SW480 (cell line): ENCODE measurements around the gene PTCH1.

ENCODE experiments used
- DNase-seq: peaks from one replicate; pipeline ENCODE4 v3.0.0-alpha.2; 2016; ENCODE audit warnings: low spot score

Gene PTCH1

DNA sequence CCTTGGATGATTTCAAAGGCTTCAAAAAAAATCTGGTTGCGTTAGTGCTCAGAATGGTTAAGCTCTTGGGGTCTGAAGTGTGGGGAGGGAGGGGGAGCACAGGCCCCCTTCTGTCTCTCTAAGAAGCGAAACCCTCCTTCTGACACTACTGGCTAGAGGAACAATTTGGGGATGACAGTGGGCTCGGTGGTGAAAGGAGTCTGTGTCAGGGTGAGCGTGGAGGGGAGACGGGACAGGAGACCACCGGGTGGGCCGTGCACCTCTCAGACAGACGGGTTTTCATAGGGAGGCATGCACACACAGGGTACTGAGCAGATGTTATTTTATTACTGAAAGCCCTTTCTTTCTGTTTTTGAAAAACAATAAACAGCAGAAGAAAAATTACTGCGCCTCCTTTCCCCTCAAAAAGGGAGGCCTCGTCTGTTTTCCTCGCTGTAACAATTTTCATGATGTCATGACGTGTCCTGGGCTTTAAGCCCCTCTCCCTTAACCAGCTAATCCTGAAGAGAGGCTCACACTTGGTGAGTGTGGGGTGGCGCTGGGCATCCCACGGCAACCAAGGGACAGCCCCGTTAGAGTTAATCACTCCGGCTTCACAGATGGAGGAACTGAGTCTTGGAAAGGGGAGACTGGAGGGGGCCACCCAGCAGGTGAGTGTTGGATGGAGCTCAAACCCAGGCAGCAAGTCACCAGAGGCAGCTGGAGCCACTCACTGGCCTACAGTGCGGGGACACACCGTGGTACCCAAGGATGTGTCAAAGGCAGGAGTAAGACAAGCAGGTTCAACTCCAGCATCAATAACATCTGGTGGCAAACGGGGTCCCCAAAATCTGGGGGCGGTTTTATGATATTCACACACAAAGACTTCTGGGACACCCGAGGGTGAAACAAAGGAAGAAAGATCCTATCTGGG is 53.4 kb downstream of the PTCH1 start:
- no peak for DNase-seq

DNA sequence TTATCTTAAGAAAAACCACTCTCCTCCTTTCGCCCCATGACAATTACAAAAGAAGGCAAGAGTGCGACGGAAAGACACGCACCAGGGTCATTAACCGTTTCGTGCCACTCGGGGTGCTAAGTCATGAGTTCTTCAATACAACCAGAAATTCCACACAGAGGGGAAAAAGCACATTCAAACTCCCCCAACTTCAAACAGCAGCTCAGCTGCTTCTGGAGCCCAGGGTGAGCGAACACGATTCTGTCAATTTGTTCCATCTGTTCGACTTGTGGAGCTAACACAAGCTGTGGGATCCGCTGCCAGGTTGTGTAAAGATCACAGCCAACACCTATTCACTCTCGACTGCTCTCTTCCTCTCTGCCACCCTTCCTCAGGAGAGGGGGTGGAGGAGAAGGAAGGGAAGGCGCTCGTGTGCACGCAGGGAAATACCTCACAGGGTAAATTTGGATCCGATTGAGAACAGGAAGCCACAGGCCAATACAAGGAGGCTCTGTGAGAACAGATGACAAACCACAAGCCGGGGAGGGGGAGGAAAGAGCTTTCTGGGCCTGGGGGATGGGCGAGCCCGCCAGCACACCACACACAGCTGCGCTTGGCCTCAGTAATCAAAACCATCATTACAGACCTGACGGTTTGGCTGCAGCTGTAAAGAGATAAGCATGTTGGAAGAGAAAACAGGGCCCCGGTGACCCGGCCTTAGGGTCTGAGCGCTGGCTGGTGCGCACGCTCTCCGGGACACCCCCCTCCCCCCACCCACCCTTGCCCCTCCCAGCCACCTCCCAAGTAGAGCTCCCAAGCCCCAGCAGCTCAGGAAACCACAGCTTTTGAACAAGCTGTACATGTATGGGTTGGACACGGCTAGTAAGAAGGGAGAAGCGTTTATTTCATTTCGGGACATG is 54.3 kb downstream of the PTCH1 start:
- DNase-seq = peak; percentile 74

DNA sequence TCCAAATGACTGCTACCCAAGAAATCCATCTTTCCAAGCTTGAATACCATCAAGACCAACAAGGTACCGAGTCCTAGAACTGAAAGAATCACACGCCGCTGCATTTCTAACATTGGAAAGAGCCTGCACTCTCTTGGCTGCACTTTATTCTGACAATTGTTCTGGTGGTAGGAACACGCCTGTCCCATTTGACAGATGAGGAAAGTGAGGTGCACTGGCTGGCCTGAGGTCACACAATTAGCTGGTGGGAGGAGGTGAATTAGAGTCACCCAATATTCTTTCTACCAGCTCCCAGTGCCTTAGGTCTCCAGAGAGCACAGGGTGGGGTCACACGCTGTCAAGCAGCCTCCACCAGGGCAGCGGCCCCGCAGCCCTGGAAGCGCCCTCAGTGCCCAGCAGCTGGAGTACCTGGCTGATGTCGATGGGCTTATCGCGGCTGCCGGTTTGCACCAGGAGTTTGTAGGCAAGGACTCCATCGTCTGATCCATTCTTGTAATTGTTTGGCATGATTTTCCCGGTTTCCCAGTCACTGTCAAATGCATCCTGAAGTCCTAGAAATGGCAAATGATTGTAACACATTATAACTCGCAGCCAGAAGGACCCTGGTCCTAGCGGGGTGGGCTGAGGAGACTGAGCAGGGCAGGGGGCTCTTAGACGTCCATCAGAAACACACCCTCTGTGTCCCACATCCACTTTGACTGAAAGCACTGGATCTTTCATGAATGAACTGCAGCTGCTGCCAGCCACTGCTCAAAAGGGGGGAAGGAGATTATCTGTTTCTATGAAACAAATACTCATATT is 55.1 kb downstream of the PTCH1 start:
- DNase-seq = no peak

DNA sequence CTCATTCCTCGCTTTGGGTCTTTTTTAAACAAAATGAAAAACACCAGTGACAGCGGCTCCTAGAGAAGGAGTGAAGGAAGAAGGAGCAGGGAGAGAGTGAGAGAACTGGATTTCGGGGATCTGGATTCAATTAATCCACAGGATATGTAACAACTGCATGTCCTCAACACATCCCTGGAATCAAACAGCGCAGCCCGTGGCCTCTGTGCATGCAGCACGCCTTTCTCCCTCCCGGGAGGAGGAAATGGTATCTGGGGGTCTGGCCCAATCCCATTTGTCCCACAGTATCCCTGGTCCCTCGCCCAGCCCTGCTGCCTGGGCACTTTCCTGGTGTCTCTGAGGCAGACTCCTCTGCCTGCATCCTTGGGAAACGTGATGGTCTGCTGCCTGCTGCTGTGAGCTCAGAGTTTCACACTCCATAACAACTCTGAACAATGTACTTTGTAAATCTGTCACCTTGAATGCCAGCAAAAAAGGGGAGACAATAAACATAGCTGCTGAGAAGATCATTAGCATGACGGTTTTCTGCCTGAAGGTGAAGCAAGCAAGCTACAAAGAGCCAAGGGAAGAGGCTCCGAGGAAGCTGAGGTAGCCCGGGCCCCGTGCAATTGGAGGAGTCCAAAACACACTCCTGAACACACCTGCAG is 56.1 kb downstream of the PTCH1 start:
- peak; percentile 26 for DNase-seq

DNA sequence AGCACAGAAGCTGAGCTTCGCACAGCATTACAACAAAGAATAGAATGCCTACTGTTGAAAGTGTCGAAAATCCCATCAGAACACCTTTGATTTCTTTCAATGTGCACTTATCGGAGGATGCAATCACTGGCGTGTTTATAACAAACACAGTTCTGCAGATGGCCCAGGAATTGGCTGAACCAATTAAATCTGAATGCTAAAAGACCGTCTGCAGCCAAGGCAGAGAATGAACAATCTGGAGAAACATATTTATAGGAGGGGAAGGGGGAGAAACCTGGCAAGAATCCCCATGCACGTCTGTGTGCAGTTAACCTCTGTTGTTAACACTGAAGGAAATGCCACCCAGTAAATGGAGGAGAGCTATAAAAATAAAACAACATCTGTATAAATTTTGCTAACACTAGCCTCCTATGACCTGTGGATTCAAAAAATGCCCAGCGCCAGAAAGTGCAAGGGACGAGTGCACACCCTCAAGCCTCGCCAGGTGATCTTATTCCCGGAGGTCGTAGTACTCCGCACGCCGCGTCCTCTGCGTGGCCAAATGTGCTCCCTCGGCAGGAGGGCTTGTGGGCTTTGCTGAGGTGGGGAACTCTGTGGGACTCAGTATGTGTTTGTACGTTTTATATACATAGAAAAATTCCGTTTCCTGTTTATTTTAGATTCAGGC is 56.8 kb downstream of the PTCH1 start:
- DNase-seq = no peak

DNA sequence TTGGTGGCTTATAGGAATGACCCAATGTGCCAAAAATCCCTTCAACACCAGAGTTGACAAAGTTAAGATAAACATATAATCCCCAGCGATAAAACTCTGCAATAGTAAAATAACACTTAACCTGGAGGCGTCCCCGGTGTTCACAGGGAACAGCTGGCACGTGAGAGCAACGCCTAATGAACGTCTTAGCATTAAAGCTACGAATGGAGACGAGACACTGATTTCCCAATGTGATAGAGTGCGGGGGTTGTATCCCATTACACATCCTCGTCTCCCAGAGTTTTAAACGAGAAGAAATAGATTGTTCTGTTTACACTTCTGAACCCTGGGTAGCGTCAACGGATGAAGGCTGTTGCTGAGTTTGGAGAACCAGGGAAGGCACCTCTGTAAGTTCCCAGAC is 57.6 kb downstream of the PTCH1 start:
- DNase-seq = no peak

DNA sequence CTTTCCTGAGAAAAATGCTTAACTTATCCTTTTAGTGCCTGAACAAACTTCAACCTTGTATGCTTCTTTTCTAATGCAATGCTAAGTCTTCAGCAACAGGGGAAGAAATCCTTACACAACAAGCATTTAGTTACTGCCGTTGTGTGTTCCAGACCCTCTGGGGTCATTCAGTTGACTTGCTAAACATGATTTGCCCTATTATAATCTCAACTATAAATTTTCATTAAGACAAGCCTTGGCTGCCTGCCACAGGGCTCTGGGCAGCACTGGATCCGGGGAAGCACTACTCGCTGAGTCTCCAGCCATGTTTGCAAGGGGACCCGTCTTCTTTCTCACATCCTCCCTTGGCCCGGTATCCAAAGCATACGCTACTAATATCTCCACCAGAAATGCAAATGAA is 58.1 kb downstream of the PTCH1 start:
- no peak for DNase-seq

DNA sequence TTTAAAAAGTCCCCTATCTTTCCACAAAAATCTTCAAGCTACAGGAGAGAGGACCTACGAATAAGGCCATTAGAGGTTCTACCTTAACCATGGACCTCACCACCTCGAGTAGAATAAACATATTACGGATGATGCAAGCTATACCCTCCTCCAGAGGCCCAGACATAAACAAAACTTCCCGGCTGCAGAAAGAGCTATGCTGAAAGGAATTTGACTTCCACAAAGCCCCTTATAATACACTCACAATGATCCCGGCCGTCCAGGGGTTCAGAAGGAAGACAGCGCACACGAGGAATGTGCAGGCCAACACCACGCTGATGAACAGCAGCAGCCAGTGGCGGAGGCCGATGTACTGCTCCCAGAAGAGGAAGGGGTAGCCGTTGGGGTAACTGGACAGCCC is 59.0 kb downstream of the PTCH1 start:
- DNase-seq = no peak

DNA sequence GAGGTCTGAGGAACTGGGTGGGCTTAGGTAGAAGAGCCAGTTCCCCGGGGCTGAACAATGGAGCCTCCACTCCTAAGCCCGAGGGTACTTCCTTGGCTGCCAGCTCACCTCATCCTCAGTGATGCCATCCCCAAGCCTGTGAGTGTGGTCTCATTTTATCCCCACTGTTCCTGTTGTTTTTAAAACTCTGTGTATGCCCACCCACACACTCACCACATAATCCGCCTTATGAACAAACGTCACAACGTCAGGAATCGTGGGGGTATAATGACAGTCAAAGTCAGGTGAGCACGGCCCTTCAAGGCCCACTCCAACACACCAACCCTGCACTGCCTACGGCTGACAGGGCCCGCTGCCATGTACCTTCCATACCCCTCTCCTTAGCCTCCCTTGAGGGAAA is 61.1 kb downstream of the PTCH1 start:
- no peak for DNase-seq

DNA sequence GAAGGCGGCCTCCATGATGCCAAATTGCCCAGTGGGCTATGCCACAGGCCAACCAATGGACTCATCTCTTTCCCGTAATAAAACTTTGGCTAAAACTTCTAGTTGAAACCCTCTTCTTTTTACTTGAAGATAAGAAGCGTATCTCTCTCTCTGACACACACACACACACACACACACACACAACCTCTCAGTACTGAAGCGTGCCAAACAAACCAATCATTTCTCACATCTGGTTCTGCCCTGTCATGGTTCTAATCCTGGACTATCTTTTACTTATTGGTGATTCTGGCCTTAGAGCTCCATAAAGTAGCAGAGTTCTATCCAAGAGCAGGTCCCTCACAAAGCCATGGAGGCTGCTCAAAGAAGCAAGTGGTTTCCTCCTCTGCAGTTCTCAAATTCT is 64.6 kb downstream of the PTCH1 start:
- no peak for DNase-seq

DNA sequence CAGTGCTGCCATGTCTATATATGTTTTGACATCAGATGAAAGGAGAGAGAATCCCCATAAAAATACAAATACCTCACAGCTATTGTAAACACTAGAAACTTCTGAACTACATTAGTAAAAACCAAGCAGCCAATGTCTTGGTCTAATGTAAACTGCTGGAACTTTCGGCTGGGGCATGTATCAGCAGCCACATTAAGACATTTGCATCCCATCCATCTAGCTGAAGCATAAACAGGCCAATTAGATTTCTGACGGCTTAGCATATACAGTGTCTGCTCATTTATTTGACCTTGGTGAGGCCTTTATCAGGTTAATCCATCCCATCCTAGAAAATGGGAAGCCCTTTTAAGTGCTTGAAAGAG is 65.7 kb downstream of the PTCH1 start:
- no peak for DNase-seq

DNA sequence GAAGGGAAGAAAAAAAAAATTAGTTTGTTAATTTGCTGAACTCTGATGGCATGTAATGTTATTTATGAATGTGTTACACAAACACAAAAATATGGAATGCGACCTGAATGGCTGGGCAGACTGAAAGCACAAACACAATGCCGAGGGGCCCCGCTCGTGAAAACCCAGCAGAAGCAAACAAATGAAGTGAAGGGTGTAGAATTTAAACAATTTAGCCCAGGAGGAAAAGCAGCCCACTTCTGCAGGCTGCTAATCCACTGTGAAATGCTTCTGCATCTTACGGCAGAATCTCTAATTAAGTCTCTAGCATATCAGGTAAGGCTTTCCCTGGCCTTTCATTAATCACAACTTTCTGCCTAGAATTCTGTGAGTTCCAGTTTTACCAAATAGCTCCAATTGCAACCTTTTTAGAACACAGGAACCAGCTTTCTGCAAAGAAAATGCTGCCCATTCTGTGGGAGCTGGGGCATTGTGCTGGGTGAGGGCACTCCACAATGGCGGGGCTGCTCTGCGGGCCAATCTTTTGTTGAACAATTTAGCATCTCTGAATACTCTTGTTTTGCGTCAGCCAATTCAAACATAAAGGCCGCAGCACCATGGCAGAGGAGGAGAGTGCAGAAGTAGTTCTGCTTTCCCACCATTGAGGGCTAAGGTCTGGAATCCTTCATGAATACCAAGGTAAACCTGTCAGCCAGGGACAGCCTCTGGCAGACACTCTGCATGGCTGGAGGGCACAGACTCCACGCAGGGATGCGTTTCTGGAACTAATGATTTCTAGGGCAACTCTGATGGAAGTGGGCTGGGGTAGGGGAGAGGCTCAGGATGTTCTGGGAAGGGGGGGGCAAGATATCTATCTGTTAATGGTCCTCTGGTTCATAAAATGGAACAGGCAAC is 66.4 kb downstream of the PTCH1 start:
- no peak for DNase-seq

DNA sequence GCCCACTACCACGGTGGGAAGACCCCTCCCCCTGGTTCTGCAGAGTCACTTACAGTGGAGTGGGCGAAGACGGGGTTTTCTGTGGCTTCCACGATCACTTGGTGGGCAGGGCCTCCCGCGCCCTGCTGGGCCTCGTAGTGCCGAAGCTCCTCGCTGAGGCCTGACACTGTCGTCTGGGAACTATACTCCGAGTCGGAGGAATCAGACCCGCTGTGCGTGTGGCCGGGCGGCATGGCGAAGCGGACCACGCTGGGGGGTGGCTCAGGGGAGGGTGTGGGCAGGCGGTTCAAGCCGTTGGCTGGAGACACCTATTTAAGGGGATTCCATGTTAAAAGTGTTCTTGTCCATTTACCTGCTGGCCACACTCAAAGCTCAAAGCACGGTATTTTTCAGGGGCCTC is 67.8 kb downstream of the PTCH1 start:
- no peak for DNase-seq

DNA sequence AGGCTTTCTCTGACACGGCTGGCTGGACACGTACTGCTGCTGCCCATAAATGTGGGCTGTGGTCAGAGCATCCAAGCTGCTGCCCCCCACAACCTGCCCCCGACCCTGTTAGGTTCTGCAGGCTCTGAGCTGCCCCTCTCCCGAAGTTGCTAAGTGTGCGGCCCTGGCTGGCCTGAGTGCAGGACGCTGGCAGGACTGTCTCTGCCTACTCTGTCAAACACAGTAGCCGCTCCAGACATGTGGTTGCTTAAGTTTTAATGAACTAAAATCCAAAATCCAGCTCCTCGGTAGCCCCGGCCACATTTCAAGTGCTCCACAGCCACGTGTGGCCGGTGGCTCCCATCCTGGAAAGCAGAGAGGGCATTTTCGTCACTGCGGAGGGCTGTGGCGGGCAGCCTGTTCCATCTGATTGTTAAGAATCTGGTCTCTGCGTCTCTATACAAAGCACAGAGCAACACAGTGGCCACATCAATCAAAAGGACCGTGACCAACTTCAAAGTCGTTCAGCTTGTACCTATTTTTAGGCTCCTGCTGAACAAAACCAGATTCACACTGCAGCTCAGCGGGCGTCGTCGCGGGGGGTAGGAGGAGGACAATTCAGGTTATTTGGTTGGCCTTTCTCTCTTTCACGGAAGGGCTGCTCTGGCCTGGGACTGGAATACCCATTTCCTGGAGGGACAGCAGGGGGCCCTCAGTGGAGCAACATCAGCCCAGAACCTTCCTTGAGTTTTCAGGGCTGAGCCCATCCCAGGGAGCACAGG is 68.9 kb downstream of the PTCH1 start:
- DNase-seq = peak; percentile 91

DNA sequence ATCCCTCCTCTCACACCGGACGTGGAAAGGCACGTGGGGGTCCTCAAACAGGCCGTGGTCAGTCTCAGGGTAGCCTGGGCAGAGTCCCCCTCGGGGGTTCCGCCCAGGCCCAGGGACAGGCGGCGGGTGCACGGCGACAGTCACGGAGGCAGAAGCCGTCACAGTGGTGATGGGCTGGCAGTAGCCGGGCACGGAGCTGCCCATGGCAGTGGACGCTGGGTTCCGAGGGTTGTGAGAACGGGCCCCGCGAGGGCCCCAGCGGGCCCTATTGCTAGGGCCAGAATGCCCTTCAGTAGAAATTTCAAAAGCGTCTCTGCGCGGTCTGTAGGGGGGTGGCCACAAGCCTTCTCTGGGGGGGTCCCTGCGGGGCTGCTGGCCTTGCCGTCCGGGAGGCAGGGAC is 69.8 kb downstream of the PTCH1 start:
- no peak for DNase-seq

DNA sequence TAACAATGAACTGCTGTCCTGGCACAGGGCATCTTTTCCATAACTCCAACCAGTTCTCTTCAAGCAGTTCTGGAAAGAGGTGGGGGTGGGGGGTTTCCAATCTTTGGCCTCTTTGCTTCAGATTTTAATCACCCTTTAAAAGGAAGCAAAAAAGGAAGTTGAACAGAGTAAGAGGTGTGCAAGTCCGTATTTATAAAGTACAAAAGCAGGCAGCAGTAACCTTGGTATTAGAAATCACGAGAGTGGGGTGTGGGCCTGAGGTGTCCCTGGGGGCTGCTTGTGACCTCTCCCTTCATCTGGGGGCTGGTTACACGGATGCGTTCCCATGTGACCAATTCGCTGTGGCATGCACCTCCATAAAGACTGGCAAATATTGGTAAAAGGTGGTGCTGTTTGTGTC is 70.5 kb downstream of the PTCH1 start:
- no peak for DNase-seq

DNA sequence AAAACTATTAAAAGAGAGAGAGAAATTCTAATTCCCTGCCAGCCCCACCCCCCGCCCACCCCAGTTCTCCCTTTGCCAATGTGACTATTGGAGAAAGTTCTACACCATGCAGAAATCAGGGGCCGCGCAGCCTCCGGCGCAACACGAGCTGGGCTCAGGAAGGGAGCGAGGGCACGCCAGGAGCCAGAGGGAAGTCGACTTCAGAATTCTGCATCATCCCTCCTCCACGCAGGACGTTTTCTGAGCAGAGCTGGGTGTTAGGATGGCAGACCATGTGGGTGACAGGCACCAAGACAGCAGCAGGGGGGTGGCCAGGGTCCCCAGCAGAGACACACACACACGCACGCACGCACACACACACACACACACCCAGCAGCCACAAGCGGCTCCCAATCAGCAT is 72.6 kb downstream of the PTCH1 start:
- DNase-seq = no peak

DNA sequence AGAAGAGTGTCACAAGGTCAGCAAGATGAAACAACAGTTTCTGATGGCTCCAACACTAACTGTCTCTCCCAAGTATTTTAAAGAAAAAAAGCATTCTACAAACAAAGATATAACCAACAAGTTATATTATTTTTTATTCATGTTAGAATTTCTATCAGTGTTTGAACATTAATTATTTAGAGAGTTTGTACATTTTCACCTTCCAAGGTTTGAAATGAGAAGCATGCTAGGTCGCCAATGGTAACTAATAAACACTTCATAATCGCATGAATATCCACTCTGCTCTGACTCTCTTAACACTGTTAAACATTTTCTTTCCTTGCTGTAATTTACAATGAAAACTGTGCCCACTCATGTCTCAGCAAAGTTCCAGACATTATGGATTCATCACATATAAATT is 73.5 kb downstream of the PTCH1 start:
- DNase-seq = no peak

DNA sequence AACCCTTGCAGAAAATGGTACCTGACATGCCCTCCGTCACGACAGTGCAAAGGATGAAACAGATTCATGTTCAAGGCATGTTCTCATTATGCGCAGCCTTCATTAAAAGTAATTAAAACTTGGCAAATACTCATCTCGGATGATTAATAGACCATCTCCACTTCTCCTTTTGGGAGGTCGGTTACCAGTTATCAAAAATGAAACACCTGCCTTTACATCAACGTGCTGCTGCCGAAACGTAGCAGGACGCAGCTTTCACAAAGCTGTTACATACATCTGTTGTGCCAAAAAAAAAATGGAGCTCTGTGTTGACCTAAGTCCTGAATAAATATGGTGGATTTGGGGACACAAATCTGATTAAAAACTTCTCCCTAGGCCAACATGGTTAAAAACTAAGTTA is 75.7 kb downstream of the PTCH1 start:
- DNase-seq = no peak

DNA sequence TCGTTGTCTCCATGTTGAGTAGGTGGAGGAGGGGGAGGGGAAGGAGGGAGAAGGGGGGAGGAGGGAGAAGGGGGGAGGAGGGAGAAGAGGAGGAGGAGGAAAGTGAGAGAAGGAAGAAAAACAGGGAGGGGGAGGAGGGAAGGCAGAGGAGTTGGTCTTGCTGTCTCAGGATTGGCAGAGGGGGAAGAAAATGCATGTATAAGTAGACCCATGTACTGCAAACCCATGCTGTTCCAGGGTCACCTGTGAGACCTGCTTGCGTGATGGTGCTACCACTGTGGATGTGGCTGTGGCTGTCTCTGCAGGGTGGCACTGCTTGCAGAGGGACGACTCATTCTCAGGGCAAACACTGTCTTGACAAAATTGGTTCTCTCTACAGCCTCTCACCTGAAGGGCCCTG is 76.3 kb downstream of the PTCH1 start:
- DNase-seq = peak; percentile 16
